Activated naive CD8-positive, alpha-beta T cell treated with anti-CD3 and anti-CD28 coated beads, Interleukin-2, amount 50 U/mL, for 16 hours (primary cell): ENCODE results near the gene TBX1.
"Not testable (repeated sequence)": the region's sequence is repeated elsewhere in the genome, so short reads cannot be mapped to it uniquely, and the experiment has no call there.

ENCODE experiments used
- DNase-seq: peaks from one replicate; pipeline ENCODE4 v3.0.0-alpha.2; 2020; ENCODE audit warnings: low read depth, low spot score

The TBX1 gene

DNA sequence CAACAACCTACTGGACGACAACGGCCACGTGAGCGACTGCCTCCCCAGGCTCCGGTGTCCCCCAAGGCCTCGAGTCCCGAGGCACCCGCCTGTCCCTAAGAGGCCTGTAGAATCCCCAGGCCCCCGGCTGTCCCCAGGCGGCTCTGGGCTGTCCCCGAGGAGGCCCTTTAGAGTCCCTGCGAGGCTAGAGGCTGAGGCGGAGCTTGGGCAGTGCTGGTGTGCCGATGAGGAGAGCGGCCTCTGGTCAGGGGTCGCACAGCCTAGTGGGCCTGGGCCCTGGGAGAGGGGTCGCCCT, 3.7 kb downstream of the TBX1 start:
- no peak for DNase-seq

DNA sequence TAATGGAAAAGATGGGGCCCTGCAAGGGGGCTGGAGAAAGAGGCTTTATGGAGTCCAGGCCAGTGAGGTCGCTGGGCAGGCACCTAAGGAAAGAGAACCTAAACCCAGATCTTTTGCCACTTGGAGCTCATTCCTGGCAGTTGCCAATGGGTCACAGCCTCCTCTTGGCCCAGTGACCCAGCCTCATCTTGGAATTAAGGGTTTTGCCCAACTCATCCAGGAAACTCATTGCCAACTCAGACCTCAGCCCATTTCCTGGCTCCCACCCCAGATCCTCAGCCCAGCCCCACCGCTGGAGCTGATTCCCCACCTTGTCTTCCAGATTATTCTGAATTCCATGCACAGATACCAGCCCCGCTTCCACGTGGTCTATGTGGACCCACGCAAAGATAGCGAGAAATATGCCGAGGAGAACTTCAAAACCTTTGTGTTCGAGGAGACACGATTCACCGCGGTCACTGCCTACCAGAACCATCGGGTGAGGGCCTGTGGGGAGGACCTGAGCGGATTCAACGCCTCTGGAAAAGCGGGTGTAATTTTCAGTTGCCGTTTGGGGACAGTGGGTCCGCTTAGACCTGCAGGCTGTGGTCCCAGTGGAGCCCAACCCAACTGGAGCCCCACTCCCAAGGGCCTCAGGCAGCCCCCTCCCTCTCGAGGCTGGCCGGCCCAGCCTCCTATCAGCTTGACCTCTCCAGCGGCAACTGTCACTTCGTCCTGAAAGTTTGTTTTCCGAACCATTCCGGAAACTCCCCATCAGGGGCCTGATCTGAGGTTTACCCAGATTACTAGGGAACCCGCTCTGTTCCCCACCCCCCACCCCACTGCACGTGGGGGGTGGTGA, 4.3 kb downstream of the TBX1 start:
- no peak for DNase-seq

GRCh38 chr22:19765477-19766239, 5.1 kb downstream of the TBX1 start:
- DNase-seq: no peak

GRCh38 chr22:19766240-19766510, 5.6 kb downstream of the TBX1 start:
- no peak for DNase-seq

DNA sequence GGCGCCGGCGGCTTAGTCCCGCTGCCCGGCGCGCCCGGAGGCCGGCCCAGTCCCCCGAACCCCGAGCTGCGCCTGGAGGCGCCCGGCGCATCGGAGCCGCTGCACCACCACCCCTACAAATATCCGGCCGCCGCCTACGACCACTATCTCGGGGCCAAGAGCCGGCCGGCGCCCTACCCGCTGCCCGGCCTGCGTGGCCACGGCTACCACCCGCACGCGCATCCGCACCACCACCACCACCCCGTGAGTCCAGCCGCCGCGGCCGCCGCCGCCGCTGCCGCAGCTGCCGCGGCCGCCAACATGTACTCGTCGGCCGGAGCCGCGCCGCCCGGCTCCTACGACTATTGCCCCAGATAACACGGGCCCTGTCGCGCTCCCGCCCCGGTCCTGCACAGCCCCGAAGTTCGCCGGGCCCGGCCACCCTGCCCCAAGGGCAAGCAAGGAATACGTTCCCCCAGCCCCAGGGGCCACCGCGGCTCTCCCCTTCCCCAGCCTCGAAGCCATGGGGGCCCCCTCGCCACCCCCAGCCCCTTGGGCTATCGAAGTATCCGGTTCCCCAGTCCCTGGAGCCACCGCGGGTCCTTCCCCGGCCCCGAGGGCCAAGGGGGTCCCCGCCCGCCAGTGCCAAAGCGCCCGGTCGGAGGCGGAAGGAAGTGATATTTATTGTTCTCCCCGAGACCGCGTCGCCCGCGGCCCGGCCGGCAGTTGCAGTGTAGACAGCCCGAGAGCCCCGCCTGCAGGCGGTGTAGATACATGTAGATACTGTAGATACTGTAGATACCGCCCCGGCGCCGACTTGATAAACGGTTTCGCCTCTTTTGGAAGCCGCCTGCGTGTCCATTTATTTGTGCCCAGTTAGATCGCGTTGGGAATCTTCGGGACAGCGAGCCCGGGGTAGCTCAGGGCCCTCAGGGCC, 6.2 kb downstream of the TBX1 start:
- no peak for DNase-seq

DNA sequence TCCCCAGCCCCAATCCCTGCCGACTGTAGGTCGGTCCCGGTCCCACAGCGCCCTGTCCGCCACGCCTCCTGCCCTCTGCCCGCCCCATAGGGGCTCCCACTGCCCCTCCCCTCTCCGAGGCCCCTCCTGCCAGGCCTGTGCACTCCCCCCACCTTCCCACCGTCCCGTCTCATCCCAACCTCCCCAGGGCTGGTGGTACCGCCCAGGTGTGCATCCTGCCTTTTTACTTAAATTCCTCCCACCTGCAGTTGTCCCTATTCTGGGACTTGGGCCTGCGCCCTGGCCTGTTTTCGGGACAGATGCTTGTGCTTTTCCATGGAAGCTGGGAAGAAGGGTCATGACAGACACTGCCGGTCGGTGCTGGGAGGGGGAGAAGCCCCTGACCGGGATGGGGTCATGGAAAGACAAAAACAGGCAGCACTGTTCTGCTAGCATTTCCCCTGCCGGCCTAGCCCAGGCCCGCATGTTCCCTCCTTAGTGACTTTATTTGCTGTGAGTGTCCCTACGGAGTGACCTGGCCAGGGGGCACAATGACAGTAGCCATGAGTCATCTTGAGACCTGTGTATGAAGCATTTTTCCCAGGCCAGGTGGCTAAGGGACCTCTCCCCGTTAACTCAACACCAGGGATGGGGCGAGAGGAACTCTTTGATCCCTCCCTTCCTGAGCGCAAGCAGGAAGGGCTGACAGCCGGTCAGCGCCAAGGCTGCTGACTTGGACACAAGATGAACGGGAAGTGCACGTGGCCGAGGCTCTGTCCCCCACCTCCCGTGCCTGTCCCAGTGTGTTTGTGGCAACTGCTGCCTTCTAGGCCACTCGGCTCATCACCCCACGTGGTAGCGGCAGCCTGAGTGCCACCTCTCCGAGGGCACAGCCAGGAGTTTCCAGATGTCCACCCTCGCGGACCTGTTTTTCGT, 7.1 kb downstream of the TBX1 start:
- DNase-seq: no peak

- no peak for DNase-seq
These were observed 8.8 kb downstream of the TBX1 start for GRCh38 chr22:19769393-19769715.

DNA sequence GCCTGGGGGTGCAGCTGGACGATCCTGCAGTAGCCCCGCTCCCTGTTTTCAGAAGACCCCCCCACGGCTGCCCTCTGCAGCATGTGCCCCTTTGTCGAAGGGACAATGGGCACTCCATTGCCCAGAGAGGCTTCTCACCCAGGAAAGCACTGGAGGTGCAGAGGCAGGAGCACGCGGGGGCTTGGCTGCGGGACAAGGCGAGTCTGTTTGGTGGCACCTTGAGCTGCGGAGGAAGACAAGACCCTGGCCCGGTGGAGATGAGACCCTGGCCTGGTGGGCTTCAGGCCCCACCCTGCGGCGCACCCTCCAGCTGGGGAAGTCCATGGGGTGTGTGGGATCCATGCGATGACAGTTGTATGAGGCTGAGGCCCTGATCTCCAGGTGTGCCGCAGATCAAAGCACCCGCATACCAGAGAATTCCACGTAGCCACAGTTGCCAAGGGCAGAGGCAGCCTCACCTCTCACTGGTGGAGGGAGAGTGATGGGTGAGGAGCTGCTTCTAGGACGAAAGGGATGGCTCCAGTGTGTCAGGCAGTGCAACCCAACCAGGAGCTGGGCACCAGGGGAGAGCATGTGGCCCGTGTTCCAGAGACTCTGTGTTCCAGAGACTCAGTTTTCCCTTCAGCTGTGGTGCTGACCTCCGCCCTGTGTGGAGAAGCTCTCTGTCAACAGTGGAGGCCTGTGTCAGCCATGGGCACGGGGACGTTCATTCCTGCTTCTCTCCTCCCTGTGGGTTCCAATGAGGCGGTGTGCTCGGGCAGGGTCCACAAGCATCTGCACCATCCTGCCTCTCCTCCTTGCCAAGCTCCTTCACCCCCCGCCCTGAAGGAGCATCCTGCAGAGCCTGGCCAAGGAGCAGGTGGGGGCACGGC, 10.0 kb downstream of the TBX1 start:
- DNase-seq: no peak

DNA sequence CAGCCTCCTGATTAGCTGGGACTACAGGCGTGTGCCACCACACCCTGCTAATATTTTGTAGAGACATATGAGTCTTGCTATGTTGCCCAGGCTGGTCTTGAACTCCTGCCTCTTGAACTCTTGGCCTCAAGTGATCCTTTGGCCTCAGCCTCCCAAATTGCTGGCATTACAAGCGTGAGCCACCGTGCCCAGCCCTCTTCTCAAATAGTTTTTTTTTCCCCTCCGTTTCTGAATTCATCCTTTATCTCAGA, 11.8 kb downstream of the TBX1 start:
- DNase-seq: no peak

DNA sequence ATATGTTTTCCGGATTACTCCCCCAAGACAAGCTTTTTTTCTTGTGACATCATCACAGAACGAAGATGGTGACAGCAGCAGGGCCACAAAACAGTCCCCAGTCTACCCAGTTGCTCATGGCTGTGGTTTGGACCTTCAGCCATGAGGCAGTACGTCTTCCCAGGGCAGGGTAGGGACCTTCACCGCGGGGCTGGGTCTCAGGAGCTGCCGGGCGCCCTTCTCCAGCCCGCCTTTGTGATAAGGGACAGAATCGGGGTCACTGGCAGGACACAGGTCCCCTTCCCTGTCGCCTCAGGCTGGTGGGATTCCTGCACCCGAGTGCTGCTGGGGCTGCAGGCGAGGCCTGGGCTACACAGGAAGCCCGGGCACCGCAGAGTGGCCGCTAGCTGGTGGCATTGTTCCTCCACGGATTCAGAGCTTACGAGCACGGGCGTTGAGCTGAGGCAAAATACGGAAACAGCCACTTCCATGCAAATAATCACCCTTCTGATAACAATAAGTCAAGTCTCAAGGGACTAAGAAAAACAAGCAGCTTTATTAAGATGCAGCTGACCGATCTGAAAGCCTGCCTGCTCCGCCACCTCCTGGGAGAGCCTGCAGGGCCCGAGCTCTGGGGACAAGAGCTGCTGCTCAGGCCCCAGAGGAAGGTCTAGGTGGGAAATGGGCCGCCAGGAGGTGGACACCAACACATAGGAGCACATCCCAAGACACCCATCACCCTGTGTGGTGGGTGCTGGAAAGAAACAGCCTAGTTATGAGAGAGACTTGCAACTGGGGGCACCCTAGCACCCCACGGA, 12.3 kb downstream of the TBX1 start:
- no peak for DNase-seq

GRCh38 chr22:19773470-19774040, 13.0 kb downstream of the TBX1 start:
- DNase-seq: no peak

GRCh38 chr22:19774628-19775027, 14.1 kb downstream of the TBX1 start:
- DNase-seq: no peak

DNA sequence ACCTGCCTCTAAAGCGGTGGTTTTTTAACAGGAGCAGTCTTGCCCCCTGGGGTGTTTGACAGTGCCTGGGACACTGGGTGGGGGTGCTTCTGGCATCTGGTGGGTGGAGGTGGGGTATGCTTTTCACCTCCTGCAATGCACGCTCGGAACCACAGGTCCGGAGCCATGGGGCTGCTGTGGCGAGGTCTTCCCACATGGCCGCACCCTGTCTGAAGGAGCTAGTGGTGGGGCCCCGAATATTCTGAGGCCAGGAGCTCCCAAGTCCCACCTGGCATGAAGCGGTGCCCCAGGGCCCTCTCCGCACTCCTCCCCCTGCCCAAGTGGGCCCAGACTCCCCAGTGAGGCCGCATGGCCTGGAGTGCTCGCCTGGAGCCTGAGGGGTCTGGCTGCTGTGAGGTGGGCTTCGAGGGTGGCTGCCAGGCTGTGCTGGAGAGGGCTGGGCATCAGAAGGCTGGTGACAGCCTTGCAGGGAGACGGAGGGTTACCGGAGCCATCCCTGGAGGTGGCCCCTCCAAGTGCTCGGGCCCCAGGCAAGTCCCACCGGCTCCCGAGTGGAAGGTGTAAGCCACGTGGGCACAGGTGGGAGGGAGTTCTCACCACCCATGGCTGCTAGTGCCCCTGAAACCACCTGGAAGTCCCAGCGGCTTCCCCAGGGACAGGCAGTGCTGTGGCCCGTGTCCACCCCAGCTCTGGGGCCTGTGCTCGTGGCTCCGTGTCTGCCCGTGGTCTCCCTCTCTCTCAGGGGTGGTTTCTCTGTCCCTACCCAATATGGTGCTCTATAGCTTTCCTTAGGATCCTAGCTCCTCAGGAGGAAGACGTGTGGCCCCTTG, 15.1 kb downstream of the TBX1 start:
- DNase-seq: no peak

DNA sequence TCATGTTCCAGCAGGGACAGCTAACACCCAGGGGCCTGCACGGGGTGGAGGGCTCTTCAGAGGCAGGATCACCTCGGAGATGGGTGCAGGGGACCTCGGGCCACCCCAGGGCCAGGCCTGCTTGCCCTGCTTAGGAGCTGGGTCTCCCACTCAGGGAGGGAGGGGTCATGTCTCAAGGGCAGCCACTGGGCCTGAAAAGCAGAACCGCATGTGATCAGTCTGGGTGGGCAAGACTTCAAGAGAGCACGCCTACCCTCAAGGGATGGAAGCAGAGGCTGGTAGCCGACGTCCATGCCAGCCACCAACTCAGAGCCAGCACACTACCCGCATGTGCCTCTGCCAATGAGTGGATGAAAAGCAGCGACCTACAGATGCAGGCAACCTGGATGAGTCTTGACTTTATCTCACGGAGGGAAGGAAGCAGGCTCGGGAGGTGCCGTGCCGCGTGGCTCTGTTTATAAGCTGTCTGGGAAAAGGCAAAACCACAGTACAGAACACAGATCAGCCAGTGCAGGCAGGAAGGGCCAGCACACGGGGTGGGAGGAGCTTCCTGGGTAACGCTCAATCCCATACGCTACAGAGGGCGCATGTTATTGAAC, 16.0 kb downstream of the TBX1 start:
- DNase-seq: no peak

GRCh38 chr22:19777192-19777591, 16.6 kb downstream of the TBX1 start:
- not testable (repeated sequence) for DNase-seq

GRCh38 chr22:19779011-19779421, 18.4 kb downstream of the TBX1 start:
- DNase-seq: no peak

DNA sequence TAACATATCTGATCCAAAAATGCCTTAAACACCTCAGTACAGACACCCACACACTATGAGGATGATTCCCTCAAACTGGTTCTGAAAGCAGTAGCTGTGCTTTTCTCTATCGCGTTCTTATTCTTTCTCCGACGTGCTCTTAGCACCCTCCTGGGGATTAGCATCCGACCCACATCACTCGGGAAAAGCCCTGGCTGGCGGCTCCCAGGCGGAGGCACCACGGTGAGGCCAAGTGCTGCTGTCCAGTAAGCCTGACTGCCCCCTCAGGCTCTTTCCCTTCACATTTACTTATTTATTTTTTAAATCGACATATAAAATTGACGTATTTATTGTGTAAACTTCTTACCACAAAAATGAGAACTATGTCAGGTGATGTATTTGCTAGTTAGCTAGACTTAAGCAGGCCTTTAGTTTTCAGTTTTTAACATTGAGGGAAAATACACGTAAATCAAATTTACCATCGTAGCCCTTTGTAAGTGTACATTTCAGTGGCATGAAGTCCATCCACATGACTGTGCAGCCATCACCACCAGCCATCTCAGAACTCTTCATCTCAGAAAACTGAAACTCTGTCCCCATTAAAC, 19.2 kb downstream of the TBX1 start:
- no peak for DNase-seq

DNA sequence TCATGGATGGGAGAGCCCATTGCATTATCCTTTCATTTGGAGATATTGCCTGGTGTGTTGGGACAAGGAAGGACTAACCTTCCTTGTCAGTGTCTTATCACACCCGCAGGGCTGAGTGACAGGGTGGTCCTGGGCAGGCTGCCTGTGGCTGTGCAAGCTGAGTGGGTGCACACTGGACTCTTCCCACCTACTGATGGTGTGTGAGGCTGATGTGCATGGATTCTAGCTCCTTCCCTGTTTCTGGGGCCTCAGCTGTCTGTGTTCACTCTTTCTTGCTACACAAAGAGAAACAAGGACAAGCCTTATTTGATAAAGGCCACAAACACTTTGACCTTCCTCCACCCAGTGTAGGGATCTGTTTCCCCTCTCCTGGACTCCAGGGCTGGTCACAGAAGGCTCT, 22.0 kb downstream of the TBX1 start:
- DNase-seq: no peak
